ENCODE results near the gene SLC26A11. TPM values are rescaled to one million over a fixed set of nuclear protein-coding genes. Genes with fewer than 3 reads are reported as not detected.
A peak's percentile ranks its signal among the peaks of the same experiment; 100 is the strongest.

The SLC26A11 gene
- total RNA-seq, 1 donor from 2014 or later: 51.6 TPM

DNA sequence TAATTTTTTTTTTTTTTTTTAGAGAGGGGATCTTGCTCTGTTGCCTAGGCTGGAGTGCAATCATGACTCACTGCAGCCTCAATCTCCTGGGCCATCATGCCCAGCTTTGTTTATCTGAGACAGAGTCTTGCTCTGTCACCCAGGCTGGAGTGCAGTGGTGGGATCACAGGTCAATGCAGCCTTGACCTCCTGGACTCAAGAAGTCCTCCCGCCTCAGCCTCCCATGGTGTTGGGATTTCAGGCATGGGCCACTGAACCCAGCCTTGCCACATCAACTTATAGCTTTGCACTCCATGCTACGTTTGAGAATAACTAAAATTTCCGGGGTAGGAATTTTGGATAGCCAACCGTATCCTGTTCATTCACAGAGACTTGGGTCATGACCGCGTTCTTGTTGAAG, 71.0 kb downstream of the SLC26A11 start:
- DNase-seq: peak; percentile 8
- intact Hi-C loops (cut with DNase I): no loop called here
- Histone ChIP-seq H3K4me1 (no peaks in the 10 kb centered on the region), H3K27ac (no peak overlapping the region), H3K9me3 (no peaks in the 10 kb centered on the region), H3K27me3 (no peaks in the 10 kb centered on the region), H3K36me3 (peaks cover 82% of the 10 kb centered on the region), H3K4me3 (no peak overlapping the region)
- no peak for ATAC-seq
- no peak for TF ChIP-seq CTCF (IDR thresholded peaks at IDR 0.05)

- Histone ChIP-seq H3K27ac (no peak overlapping the region), H3K36me3 (peaks cover 89% of the 10 kb centered on the region), H3K4me1 (no peaks in the 10 kb centered on the region), H3K4me3 (no peak overlapping the region), H3K9me3 (no peaks in the 10 kb centered on the region), H3K27me3 (no peaks in the 10 kb centered on the region)
- intact Hi-C loops (cut with DNase I): no loop called here
- TF ChIP-seq CTCF (IDR thresholded peaks at IDR 0.05): no peak
- DNase-seq: no peak
- ATAC-seq: no peak
Observed at GRCh38 chr17:80291691-80292487, 71.7 kb downstream of the SLC26A11 start.

- DNase-seq (no peak), ATAC-seq (no peak)
- Histone ChIP-seq H3K27me3 (no peaks in the 10 kb centered on the region), H3K4me1 (no peaks in the 10 kb centered on the region), H3K9me3 (no peaks in the 10 kb centered on the region), H3K27ac (no peak overlapping the region), H3K36me3 (peaks cover 95% of the 10 kb centered on the region), H3K4me3 (no peak overlapping the region)
- intact Hi-C loops (cut with DNase I): no loop called here
- peak; percentile 5 for TF ChIP-seq CTCF (IDR thresholded peaks at IDR 0.05)
Observed at GRCh38 chr17:80292521-80292971, 72.3 kb downstream of the SLC26A11 start.

DNA sequence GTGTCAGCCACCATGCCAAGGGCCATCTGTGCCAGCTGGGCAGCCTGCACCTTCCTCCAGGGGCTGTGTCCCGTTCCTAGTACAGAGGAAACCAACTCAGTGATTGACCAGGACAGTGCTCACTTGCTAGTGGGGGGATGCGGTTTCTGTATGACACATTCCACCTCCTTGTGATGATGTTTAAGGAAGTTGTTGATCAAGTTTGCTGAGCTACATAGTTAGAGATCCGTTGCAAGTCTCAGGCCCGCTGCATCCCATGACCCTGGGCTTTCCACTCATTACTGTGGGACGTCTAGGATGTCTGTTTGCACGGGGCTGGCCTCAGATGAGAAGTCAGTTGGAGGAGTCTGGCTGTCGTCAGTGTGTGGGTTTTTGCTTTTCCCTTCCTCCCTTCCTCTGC, 74.0 kb downstream of the SLC26A11 start:
- peak; percentile 70 for ATAC-seq
- peaks cover 95% of the 10 kb centered on the region for H3K36me3 ChIP-seq
- no peak for DNase-seq

GRCh38 chr17:80294653-80295052, 74.4 kb downstream of the SLC26A11 start:
- H3K27ac ChIP-seq: no peak overlapping the region
- peaks cover 96% of the 10 kb centered on the region for H3K36me3 ChIP-seq
- H3K4me3 ChIP-seq: no peak overlapping the region
- H3K9me3 ChIP-seq: no peaks in the 10 kb centered on the region
- DNase-seq: no peak
- ATAC-seq: no peak
- intact Hi-C loops (cut with DNase I): no loop called here
- H3K27me3 ChIP-seq: no peaks in the 10 kb centered on the region
- no peak for TF ChIP-seq CTCF (IDR thresholded peaks at IDR 0.05)
- no peaks in the 10 kb centered on the region for H3K4me1 ChIP-seq

More for the DNA sequence above, 74.0 kb downstream of the SLC26A11 start:
- intact Hi-C loops (cut with DNase I): no loop called here
- H3K4me1 ChIP-seq: no peaks in the 10 kb centered on the region
- TF ChIP-seq CTCF (IDR thresholded peaks at IDR 0.05): no peak
- no peaks in the 10 kb centered on the region for H3K9me3 ChIP-seq
- no peak overlapping the region for H3K4me3 ChIP-seq
- H3K27ac ChIP-seq: no peak overlapping the region
- no peaks in the 10 kb centered on the region for H3K27me3 ChIP-seq
